Epithelial cell of esophagus (primary cell): ENCODE data around the gene TXNL1.

Experiments
- DNase-seq: peaks from one replicate; pipeline ENCODE4 v3.0.0; 2010; ENCODE audit warnings: low read depth
- H3K4me3 ChIP-seq: 2 replicates; pipeline ENCODE4 v1.5.1; 2011; ENCODE audit warnings: mild to moderate bottlenecking, low read length, control low read depth
- CTCF ChIP-seq: IDR thresholded peaks from 2 replicates; pipeline ENCODE4 v1.5.1; 2011; ENCODE audit warnings: low read depth, mild to moderate bottlenecking, low read length, control low read depth, inconsistent platforms; ENCODE audit not compliant: insufficient read depth; ENCODE audit errors: missing control alignments

The TXNL1 gene

GRCh38 chr18:56570978-56571377 lies 67.4 kb downstream of the TXNL1 start:
- no peak overlapping the region for H3K4me3 ChIP-seq
- TF ChIP-seq CTCF, result no peak
- no peak for DNase-seq

GRCh38 chr18:56569416-56569815 lies 69.0 kb downstream of the TXNL1 start:
- no peak for TF ChIP-seq CTCF

GRCh38 chr18:56568986-56569385 lies 69.4 kb downstream of the TXNL1 start:
- no peak overlapping the region for H3K4me3 ChIP-seq
- TF ChIP-seq CTCF, result no peak
- no peak for DNase-seq

More at GRCh38 chr18:56569416-56569815, 69.0 kb downstream of the TXNL1 start:
- no peak overlapping the region for H3K4me3 ChIP-seq
- DNase-seq, result no peak

- H3K4me3 ChIP-seq, result no peak overlapping the region
- DNase-seq, result peak; percentile 51
- no peak for TF ChIP-seq CTCF
These were observed 72.6 kb downstream of the TXNL1 start for GRCh38 chr18:56565551-56566345.

- no peak for TF ChIP-seq CTCF
- DNase-seq, result no peak
- H3K4me3 ChIP-seq, result no peak overlapping the region
These were observed 73.3 kb downstream of the TXNL1 start for GRCh38 chr18:56565046-56565445.

GRCh38 chr18:56563568-56563967 lies 74.8 kb downstream of the TXNL1 start:
- no peak for DNase-seq
- no peak overlapping the region for H3K4me3 ChIP-seq
- TF ChIP-seq CTCF, result no peak

GRCh38 chr18:56562479-56562878 lies 75.9 kb downstream of the TXNL1 start:
- no peak for DNase-seq
- TF ChIP-seq CTCF, result no peak
- H3K4me3 ChIP-seq, result no peak overlapping the region
